GM19328 (cell line): Measurements from ENCODE around the gene MCF2L.
"Not testable (repeated sequence)": the region's sequence is repeated elsewhere in the genome, so short reads cannot be mapped to it uniquely, and the experiment has no call there.

Experiments used
- ATAC-seq: cut with Tn5 transposase; IDR thresholded peaks from one replicate; pipeline ENCODE4 v1.9.1; 2021; ENCODE audit warnings: mild to moderate bottlenecking, moderate library complexity; ENCODE audit not compliant: unreplicated experiment

The MCF2L gene

GRCh38 chr13:113045251-113046127 is 76.5 kb downstream of the MCF2L start:
- no peak for ATAC-seq

GRCh38 chr13:113046128-113046882 is 77.3 kb downstream of the MCF2L start:
- ATAC-seq = no peak

- ATAC-seq = no peak
These were observed 77.8 kb downstream of the MCF2L start for GRCh38 chr13:113046883-113047244.

- ATAC-seq = no peak
These were observed 78.6 kb downstream of the MCF2L start for GRCh38 chr13:113047587-113047986.

- ATAC-seq = no peak
These were observed 79.8 kb downstream of the MCF2L start for GRCh38 chr13:113048766-113049165.

- no peak for ATAC-seq
These were observed 80.5 kb downstream of the MCF2L start for GRCh38 chr13:113049521-113049941.

- ATAC-seq = no peak
These were observed 81.0 kb downstream of the MCF2L start for GRCh38 chr13:113049981-113050380.

- no peak for ATAC-seq
These were observed 81.9 kb downstream of the MCF2L start for GRCh38 chr13:113050734-113051431.

GRCh38 chr13:113051641-113052040 is 82.6 kb downstream of the MCF2L start:
- ATAC-seq = no peak

- ATAC-seq = no peak
These were observed 83.2 kb downstream of the MCF2L start for GRCh38 chr13:113052206-113052605.

GRCh38 chr13:113052971-113053370 is 84.0 kb downstream of the MCF2L start:
- ATAC-seq = no peak

GRCh38 chr13:113053376-113053775 is 84.4 kb downstream of the MCF2L start:
- no peak for ATAC-seq

GRCh38 chr13:113053801-113054604 is 85.0 kb downstream of the MCF2L start:
- no peak for ATAC-seq

- no peak for ATAC-seq
These were observed 88.1 kb downstream of the MCF2L start for GRCh38 chr13:113057084-113057483.

- not testable (repeated sequence) for ATAC-seq
These were observed 88.5 kb downstream of the MCF2L start for GRCh38 chr13:113057559-113057958.

GRCh38 chr13:113058129-113058987 is 89.3 kb downstream of the MCF2L start:
- no peak for ATAC-seq

- ATAC-seq = no peak
These were observed 90.2 kb downstream of the MCF2L start for GRCh38 chr13:113058988-113059850.

GRCh38 chr13:113059891-113060290 is 90.9 kb downstream of the MCF2L start:
- no peak for ATAC-seq
